ENCODE results near the gene PDK3. TPM values are rescaled to one million over a fixed set of nuclear protein-coding genes. Genes with fewer than 3 reads are reported as not detected.
A peak's percentile ranks its signal among the peaks of the same experiment; 100 is the strongest.

The PDK3 gene
- 8.5 and 9.0 TPM in 2 replicates for total RNA-seq

GRCh38 chrX:24464836-24465531 is at the start of gene PDK3:
PDK3 (plus strand) TSS chrX:24465286; CDS start chrX:24465456, 170 bp downstream.
- Histone ChIP-seq H3K79me2 (ENCODE audit: insufficient read depth, low read length) (no peaks in the 10 kb centered on the region), H3K27me3 (ENCODE audit: insufficient read depth, low read length) (peaks cover 6% of the 10 kb centered on the region), H3K36me3 (ENCODE audit: insufficient read depth, low read length) (no peaks in the 10 kb centered on the region), H3K4me3 (ENCODE audit: insufficient read depth, low read length) (peak within 1 kb of the TSS; percentile 75), H3K4me2 (ENCODE audit: insufficient read depth, low read length) (peak within 1 kb of the TSS; percentile 77), H3K4me1 (ENCODE audit: insufficient read depth, low read length) (no peaks in the 10 kb centered on the region), H3K27ac (ENCODE audit: low read depth, low read length) (no peak within 1 kb of the TSS), H3K9me3 (ENCODE audit: low read depth, low read length) (no peaks in the 10 kb centered on the region), H4K20me1 (ENCODE audit: insufficient read depth, low read length) (no peaks in the 10 kb centered on the region), H2AFZ (ENCODE audit: low read length) (peak within 1 kb of the TSS; percentile 59)
- TF ChIP-seq CTCF (IDR thresholded peaks at IDR 0.05; ENCODE audit: extremely low read depth, low read depth, low read length) = no peak
- DNase-seq (ENCODE audit: insufficient read length, low spot score, missing footprints) = peak; percentile 94

- no peaks in the 10 kb centered on the region for H4K20me1 ChIP-seq (ENCODE audit: insufficient read depth, low read length)
- DNase-seq (ENCODE audit: insufficient read length, low spot score, missing footprints) = no peak
- no peak for TF ChIP-seq CTCF (IDR thresholded peaks at IDR 0.05; ENCODE audit: extremely low read depth, low read depth, low read length)
- no peak overlapping the region for H2AFZ ChIP-seq (ENCODE audit: low read length)
- H3K9me3 ChIP-seq (ENCODE audit: low read depth, low read length) = peaks cover 2% of the 10 kb centered on the region
- no peaks in the 10 kb centered on the region for H3K36me3 ChIP-seq (ENCODE audit: insufficient read depth, low read length)
- H3K4me2 ChIP-seq (ENCODE audit: insufficient read depth, low read length) = no peak overlapping the region
- H3K4me1 ChIP-seq (ENCODE audit: insufficient read depth, low read length) = no peaks in the 10 kb centered on the region
- H3K27ac ChIP-seq (ENCODE audit: low read depth, low read length) = no peak overlapping the region
- H3K27me3 ChIP-seq (ENCODE audit: insufficient read depth, low read length) = no peaks in the 10 kb centered on the region
- no peaks in the 10 kb centered on the region for H3K79me2 ChIP-seq (ENCODE audit: insufficient read depth, low read length)
- H3K4me3 ChIP-seq (ENCODE audit: insufficient read depth, low read length) = no peak overlapping the region
These were observed 49.2 kb upstream of the PDK3 start for GRCh38 chrX:24415921-24416320.

DNA sequence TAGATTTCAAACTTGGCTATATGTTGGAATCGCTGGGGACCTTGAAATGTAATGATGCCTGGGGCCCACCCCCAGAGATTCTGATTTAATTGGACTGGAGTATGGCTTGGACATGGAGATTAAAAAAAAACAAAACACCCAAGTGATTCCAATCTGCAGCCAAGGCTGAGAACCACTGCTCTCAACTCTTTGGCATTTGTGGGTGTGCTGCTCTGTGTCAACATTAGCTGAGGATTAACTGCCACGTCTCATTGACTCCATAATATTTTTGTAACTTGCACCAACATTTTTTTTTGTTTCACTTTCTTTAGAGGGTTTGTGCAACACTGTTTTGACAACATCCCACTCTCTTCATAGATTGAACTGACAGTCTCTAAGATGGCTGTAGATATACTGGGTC is 41.1 kb upstream of the PDK3 start:
- H3K4me1 ChIP-seq (ENCODE audit: insufficient read depth, low read length) = peaks cover 13% of the 10 kb centered on the region
- no peaks in the 10 kb centered on the region for H3K79me2 ChIP-seq (ENCODE audit: insufficient read depth, low read length)
- H3K27me3 ChIP-seq (ENCODE audit: insufficient read depth, low read length) = no peaks in the 10 kb centered on the region
- no peaks in the 10 kb centered on the region for H4K20me1 ChIP-seq (ENCODE audit: insufficient read depth, low read length)
- TF ChIP-seq CTCF (IDR thresholded peaks at IDR 0.05; ENCODE audit: extremely low read depth, low read depth, low read length) = no peak
- H3K36me3 ChIP-seq (ENCODE audit: insufficient read depth, low read length) = no peaks in the 10 kb centered on the region
- DNase-seq (ENCODE audit: insufficient read length, low spot score, missing footprints) = no peak
- no peaks in the 10 kb centered on the region for H3K9me3 ChIP-seq (ENCODE audit: low read depth, low read length)
- H3K27ac ChIP-seq (ENCODE audit: low read depth, low read length) = peak overlapping the region; percentile 40
- H3K4me3 ChIP-seq (ENCODE audit: insufficient read depth, low read length) = no peak overlapping the region
- H2AFZ ChIP-seq (ENCODE audit: low read length) = peak overlapping the region; percentile 63
- peak overlapping the region; percentile 46 for H3K4me2 ChIP-seq (ENCODE audit: insufficient read depth, low read length)

DNA sequence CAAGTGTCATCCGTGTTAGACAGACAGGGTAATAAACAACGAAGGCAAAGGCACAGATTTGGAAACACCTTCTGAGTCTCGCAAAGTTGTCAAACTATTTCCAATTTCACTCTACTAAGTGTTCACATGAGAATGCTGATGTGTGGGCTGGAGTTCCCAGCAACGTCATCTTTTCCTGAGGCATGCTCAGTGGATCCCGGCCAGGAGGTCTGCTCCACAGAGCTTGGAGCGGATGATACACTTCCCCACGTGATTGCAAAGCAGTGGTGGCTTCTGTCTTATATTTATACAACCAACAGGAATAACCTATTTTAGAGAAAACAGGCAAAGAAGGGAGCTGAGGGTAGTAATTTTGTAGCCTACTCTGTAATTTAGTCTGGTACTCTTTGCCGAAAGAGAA is 40.1 kb upstream of the PDK3 start:
- H2AFZ ChIP-seq (ENCODE audit: low read length) = peak overlapping the region; percentile 43
- DNase-seq (ENCODE audit: insufficient read length, low spot score, missing footprints) = peak; percentile 59
- no peak for TF ChIP-seq CTCF (IDR thresholded peaks at IDR 0.05; ENCODE audit: extremely low read depth, low read depth, low read length)

More for the DNA sequence above, 40.1 kb upstream of the PDK3 start:
- Histone ChIP-seq H3K4me1 (ENCODE audit: insufficient read depth, low read length) (peaks cover 13% of the 10 kb centered on the region), H3K9me3 (ENCODE audit: low read depth, low read length) (no peaks in the 10 kb centered on the region), H3K4me2 (ENCODE audit: insufficient read depth, low read length) (peak overlapping the region; percentile 46), H3K27me3 (ENCODE audit: insufficient read depth, low read length) (no peaks in the 10 kb centered on the region), H4K20me1 (ENCODE audit: insufficient read depth, low read length) (no peaks in the 10 kb centered on the region), H3K27ac (ENCODE audit: low read depth, low read length) (peak overlapping the region; percentile 40), H3K36me3 (ENCODE audit: insufficient read depth, low read length) (no peaks in the 10 kb centered on the region), H3K4me3 (ENCODE audit: insufficient read depth, low read length) (peak overlapping the region; percentile 16), H3K79me2 (ENCODE audit: insufficient read depth, low read length) (no peaks in the 10 kb centered on the region)

Measured in osteoblast (primary cell).